Ovary (tissue), 9 donors: ENCODE results near the gene SERPINB6. TPM values are rescaled to one million over a fixed set of nuclear protein-coding genes. Genes with fewer than 3 reads are reported as not detected.

Source experiments
- DNase-seq, 5 donors: peaks; one replicate each; pipeline ENCODE4 v3.0.0-alpha.2; 2019 to 2020
- H3K27ac ChIP-seq, 2 donors: fragments of 200-600 bp; one replicate each; pipeline versions ENCODE4 v1.5.1 to v1.8.0; 2019 to 2022
- H3K27me3 ChIP-seq: fragments of 200-600 bp; one replicate; pipeline ENCODE4 v1.8.0; 2022
- H3K36me3 ChIP-seq: fragments of 200-600 bp; sonication (generic); one replicate; pipeline ENCODE4 v1.5.1; 2019
- H3K4me1 ChIP-seq: one replicate; pipeline ENCODE4 v1.8.1; 2013; ENCODE audit warnings: mild to moderate bottlenecking, moderate library complexity; ENCODE audit not compliant: insufficient read depth
- H3K4me3 ChIP-seq: fragments of 200-600 bp; sonication (generic); one replicate; pipeline ENCODE4 v1.5.1; 2017
- H3K9me3 ChIP-seq, 2 donors: fragments of 200-600 bp in 1 of 2; sonication (generic) in 1 of 2; one replicate each; pipeline versions ENCODE4 v1.5.1 to v1.8.1; 2013 to 2019; ENCODE audit warnings: mild to moderate bottlenecking in 1 of 2, moderate library complexity in 1 of 2
- EP300 ChIP-seq: sonication (generic); formaldehyde crosslinking; IDR thresholded peaks from one replicate; pipeline ENCODE4 v1.6.1; 2017; ENCODE audit warnings: antibody characterized with exemption
- POLR2A ChIP-seq: fragments of 450-650 bp; IDR thresholded peaks from one replicate; pipeline ENCODE4 v1.6.1; 2017; ENCODE audit warnings: antibody characterized with exemption, mild to moderate bottlenecking, moderate library complexity
- WGBS, 3 donors: extraction: QIAGEN DNeasy Blood & Tissue Kit in 1 of 3; methylation state at CpG; one replicate each; pipeline versions ENCODE4 v1.1.5 to v1.1.7; 2013 to 2017; 5-methylcytosine and 5-hydroxymethylcytosine counted together
- intact Hi-C, 4 donors: fragments of 100-400 bp; cut with DNase I; formaldehyde crosslinking; loops; one replicate each; pipeline versions ENCODE4 v1.11.0 to v1.15.1; 2022 to 2023
- polyA plus RNA-seq, 2 donors: library from polyadenylated mRNA; stranded (reverse); fragments of 200-250 nt in 1 of 2; fragments of 350-450 nt in 1 of 2; fragmentation: Illumina TruSeq in 1 of 2; extraction: RNeasy Lipid Tissue Mini Kit (QIAGEN cat#74804) in 1 of 2; gene quantifications; one replicate each; pipeline ENCODE4 v1.2.3, GENCODE V29; 2013 to 2014
- total RNA-seq, 7 donors: library from RNA; depleted of rRNA in 2 of 7; stranded (reverse); fragments of >200 nt in 2 of 7; fragmentation: NEBNext Ultra II Directional in 3 of 7; extraction: Animal tissue kit (Norgen Biotek cat#: 25700) in 3 of 7; gene quantifications; one replicate each; pipeline versions ENCODE4 v1.1.0 to v1.2.4, GENCODE V29; 2016 to 2023
- TF ChIP-seq, protein P1 (sequence below), 3 donors: fragments of 450-650 bp in 2 of 3; fragments of 200-600 bp in 1 of 3; IDR thresholded peaks; one replicate each; pipeline versions ENCODE4 v1.5.1 to v1.8.0; 2016 to 2022; ENCODE audit warnings: antibody characterized with exemption in 3 of 3, mild to moderate bottlenecking in 1 of 3
- donor health status: DM: no; HTN: no; CAD: no; lungs with moderate emphysema.
- donor health status: DM: no; HTN: no; CAD: no.
- donor health status: Bipolar disorder and iron deficiency.
- donor health status: DM: yes; HTN: yes; CAD: no.
- donor health status: DM: no; HTN: no; CAD: no.
- donor health status: DM: yes; HTN: yes; CAD: no.

Gene SERPINB6
- total and polyA plus RNA-seq, 9 donors: 98.1 to 252 (median 156) TPM

DNA sequence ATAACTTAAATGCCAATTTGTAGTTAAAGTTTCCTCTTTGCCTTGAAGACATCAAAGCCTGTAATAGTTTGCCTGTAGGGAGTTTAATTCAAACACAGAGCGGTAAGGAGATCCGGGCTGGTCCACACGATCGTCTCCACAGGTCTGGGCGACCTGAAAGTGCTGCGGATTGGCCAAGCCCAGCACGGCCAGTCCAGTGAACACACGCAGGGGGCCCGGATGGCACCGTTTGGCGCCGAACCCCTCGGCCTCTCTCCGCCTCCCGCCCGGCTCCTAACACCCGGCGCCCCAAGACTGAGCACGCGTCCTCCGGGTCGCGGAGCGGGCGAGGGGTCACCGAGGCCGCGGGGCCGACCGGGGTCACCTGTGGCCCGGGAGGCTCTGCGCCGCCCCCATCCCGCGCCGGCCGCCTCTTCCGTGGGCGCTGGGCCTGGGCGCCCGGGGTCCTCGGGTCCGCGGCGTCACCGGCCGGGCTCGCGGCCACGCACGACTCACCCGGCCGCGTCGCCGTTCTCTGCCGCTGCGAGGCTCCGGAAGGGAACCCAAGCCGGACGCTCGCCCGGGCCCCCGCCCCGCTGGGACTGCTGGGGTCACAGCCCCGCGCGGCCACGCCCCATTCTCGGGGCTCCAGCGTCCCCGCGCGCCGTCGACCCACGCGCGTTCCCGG lies 481 bp downstream of the SERPINB6 start:
- Histone ChIP-seq H3K27me3 (no peaks in the 10 kb centered on the region), H3K36me3 (no peaks in the 10 kb centered on the region), H3K9me3 (no peaks in the 10 kb centered on the region), H3K4me1 (peaks cover 5% of the 10 kb centered on the region), H3K27ac (peak overlapping the region; percentile 87 to 99), H3K4me3 (peak overlapping the region; percentile 78)
- 0 to 2% (median 0%) methylated on average over 17 to 79 of the region's 80 CpGs for WGBS, 3 donors
- intact Hi-C loops: no loop called here
- TF ChIP-seq, protein P1, sequence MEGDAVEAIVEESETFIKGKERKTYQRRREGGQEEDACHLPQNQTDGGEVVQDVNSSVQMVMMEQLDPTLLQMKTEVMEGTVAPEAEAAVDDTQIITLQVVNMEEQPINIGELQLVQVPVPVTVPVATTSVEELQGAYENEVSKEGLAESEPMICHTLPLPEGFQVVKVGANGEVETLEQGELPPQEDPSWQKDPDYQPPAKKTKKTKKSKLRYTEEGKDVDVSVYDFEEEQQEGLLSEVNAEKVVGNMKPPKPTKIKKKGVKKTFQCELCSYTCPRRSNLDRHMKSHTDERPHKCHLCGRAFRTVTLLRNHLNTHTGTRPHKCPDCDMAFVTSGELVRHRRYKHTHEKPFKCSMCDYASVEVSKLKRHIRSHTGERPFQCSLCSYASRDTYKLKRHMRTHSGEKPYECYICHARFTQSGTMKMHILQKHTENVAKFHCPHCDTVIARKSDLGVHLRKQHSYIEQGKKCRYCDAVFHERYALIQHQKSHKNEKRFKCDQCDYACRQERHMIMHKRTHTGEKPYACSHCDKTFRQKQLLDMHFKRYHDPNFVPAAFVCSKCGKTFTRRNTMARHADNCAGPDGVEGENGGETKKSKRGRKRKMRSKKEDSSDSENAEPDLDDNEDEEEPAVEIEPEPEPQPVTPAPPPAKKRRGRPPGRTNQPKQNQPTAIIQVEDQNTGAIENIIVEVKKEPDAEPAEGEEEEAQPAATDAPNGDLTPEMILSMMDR (IDR thresholded peaks at IDR 0.05): peak in 1 of 3 donors; percentile 18
- TF ChIP-seq EP300: no peak
- DNase-seq: peak; percentile 73 to 84 (median 81)

DNA sequence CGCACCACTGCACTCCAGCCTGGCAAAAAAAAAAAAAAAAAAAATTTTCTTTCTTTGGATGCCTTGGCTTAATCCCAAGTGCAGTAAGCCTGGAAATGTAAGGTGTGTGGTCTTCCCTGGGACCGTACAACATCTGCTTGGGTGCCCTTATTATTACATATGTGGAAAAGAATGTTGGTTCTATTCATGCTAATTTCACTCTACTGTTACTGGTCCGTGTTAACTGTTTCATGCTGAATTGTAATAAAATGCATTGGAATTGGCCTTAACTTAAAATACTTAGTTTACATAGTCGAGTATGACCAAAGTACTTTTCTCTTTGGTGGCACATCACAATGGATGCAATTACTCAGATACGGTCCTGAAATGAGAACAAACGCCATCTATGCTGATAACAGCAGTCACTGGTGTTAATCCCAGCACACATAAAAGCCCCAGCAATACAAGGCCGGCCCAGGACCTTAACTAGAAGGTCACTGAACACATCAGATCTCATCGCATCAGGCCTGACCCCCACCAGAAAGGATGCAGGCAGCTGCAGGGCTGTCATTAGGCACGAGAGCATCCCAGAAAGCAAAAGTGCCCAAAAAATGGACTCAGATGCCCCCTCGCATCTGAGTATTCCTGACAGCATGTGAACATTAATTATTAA lies 1.2 kb downstream of the SERPINB6 start:
- H3K9me3 ChIP-seq: no peaks in the 10 kb centered on the region
- TF ChIP-seq, protein P1 (IDR thresholded peaks at IDR 0.05): no peak
- TF ChIP-seq EP300 (no peak), POLR2A (no peak)
- no peak for DNase-seq
- H3K4me1 ChIP-seq: peaks cover 5% of the 10 kb centered on the region
- intact Hi-C loops: no loop called here
- H3K27me3 ChIP-seq: no peaks in the 10 kb centered on the region
- peak overlapping the region in 1 of 2 donors; percentile 99 for H3K27ac ChIP-seq
- peak overlapping the region; percentile 78 for H3K4me3 ChIP-seq
- 15 to 20% (median 19%) methylated on average over 10 of the region's 10 CpGs for WGBS, 3 donors
- H3K36me3 ChIP-seq: no peaks in the 10 kb centered on the region

DNA sequence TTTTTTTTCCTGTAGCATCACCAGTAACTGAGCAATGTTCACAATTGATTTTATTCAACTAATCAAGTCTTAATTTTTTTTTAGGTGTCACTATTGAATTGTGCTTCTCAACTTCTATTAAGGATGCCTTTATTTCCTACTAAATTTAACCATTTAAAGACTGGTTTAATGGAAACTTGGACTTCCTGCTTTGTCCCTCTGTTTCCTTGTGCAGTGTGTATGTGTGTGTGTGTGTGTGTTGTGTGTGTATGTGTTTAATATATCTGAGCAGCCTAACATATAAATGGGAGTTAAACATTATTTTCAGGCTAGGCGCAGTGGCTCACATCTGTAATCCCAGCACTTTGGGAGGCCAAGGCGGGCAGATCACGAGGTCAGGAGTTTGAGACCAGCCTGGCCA lies 1.8 kb downstream of the SERPINB6 start:
- WGBS, 3 donors: 73 to 79% (median 77%) methylated on average over 3 of the region's 3 CpGs
- H3K27ac ChIP-seq: peak overlapping the region in 1 of 2 donors; percentile 99

DNA sequence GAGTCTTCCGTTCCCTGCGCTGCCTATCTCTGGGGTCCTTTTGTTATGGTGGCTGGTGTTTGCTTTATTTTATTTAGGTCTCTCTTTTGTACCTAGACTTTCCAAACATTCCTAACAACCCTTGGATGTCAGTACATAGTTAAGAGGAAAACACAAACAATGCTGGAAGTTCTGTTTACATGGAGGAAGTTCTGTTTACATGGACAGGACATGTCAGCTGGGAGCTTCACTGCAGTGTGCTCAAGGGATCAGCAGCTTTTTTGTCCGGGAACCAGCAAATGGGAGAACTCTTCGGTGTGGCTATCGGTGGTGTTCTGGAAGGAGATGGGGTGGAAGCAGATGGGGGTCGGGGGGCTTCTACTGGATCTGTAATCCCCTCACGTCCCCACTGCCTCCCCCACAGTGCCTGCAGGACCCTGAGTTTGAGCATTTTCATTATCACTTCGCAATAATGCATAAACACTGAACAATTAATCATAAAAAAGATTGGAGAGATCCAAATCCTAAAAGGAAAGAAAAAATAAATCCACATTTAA lies 2.7 kb downstream of the SERPINB6 start:
- H3K9me3 ChIP-seq: no peaks in the 10 kb centered on the region
- 36 to 48% (median 44%) methylated on average over 8 of the region's 8 CpGs for WGBS, 3 donors
- no peak overlapping the region for H3K4me3 ChIP-seq
- peak overlapping the region in 1 of 2 donors; percentile 60 for H3K27ac ChIP-seq
- H3K27me3 ChIP-seq: no peaks in the 10 kb centered on the region
- no peak for TF ChIP-seq POLR2A
- no peak for TF ChIP-seq EP300
- TF ChIP-seq, protein P1 (IDR thresholded peaks at IDR 0.05): no peak
- no peaks in the 10 kb centered on the region for H3K36me3 ChIP-seq
- intact Hi-C loops: no loop called here
- peaks cover 3% of the 10 kb centered on the region for H3K4me1 ChIP-seq
- DNase-seq: no peak

More for the DNA sequence above, 1.8 kb downstream of the SERPINB6 start:
- Histone ChIP-seq H3K9me3 (no peaks in the 10 kb centered on the region), H3K36me3 (no peaks in the 10 kb centered on the region), H3K4me3 (no peak overlapping the region), H3K4me1 (peaks cover 5% of the 10 kb centered on the region), H3K27me3 (no peaks in the 10 kb centered on the region)
- intact Hi-C loops: no loop called here
- no peak for DNase-seq
- no peak for TF ChIP-seq POLR2A

DNA sequence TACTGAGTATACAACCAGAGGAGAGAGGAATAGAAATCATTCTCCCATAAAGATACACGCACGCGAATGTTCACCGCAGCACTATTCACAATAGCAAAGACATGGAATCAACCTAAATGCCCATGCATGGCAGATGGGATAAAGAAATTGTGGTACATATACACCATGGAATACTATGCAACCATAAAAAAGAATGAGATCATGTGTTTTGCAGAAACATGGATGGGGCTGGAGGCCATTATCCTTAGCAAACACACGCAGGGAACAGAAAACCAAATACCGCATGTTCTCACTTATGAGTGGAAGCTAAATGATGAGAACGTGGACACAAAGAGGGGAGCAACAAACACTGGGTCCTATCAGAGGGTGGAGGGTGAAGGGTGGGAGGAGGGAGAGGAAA lies 3.4 kb downstream of the SERPINB6 start:
- no peaks in the 10 kb centered on the region for H3K9me3 ChIP-seq
- intact Hi-C loops: no loop called here
- WGBS, 3 donors: 98% methylated on average over 7 of the region's 7 CpGs
- no peaks in the 10 kb centered on the region for H3K27me3 ChIP-seq
- peaks cover 3% of the 10 kb centered on the region for H3K4me1 ChIP-seq
- DNase-seq: no peak
- H3K4me3 ChIP-seq: no peak overlapping the region
- H3K27ac ChIP-seq: no peak overlapping the region
- H3K36me3 ChIP-seq: no peaks in the 10 kb centered on the region
- TF ChIP-seq, protein P1 (IDR thresholded peaks at IDR 0.05): no peak
- TF ChIP-seq EP300: no peak
- TF ChIP-seq POLR2A: no peak
